HepG2 (cell line): Measurements from ENCODE around the gene PKD2L1. TPM values are rescaled to one million over a fixed set of nuclear protein-coding genes. Genes with fewer than 3 reads are reported as not detected.

Experiments used
- BCL3 ChIP-seq: sonication (generic); formaldehyde crosslinking; IDR thresholded peaks from 2 replicates; pipeline ENCODE4 v1.5.1; 2020; ENCODE audit warnings: mild to moderate bottlenecking, missing genetic modification reagents, moderate library complexity
- DNMT3B ChIP-seq: conservative IDR thresholded peaks from 2 replicates; pipeline ENCODE4 v1.6.1; 2016; ENCODE audit warnings: missing biosample characterization, control low read depth
- FOSL2 ChIP-seq: sonication (generic); formaldehyde crosslinking; IDR thresholded peaks from 2 replicates; pipeline ENCODE4 v1.4.0; 2020; ENCODE audit warnings: missing genetic modification reagents
- JUND ChIP-seq: sonication (generic); formaldehyde crosslinking; IDR thresholded peaks from 2 replicates; pipeline ENCODE4 v1.8.0; 2022; ENCODE audit warnings: mild to moderate bottlenecking, missing genetic modification reagents
- KAT7 ChIP-seq: IDR thresholded peaks from 2 replicates; pipeline ENCODE4 v1.6.1; 2018; ENCODE audit warnings: borderline replicate concordance, missing compliant biosample characterization
- MAZ ChIP-seq, 2 experiments: sonication (generic) in 1 of 2; formaldehyde crosslinking in 1 of 2; IDR thresholded peaks; 2 replicates each; pipeline versions ENCODE4 v1.5.0 to v1.6.1; 2012 to 2020; ENCODE audit warnings: low read depth in 2 of 2, mild to moderate bottlenecking in 2 of 2, borderline replicate concordance in 1 of 2, improper control_type of control experiment in 1 of 2, low read length in 1 of 2, missing genetic modification reagents in 1 of 2, moderate library complexity in 1 of 2
- NR2F1 ChIP-seq, 2 experiments: fragments of 450-650 bp in 1 of 2; formaldehyde crosslinking in 1 of 2; IDR thresholded peaks; 2 replicates each; pipeline versions ENCODE4 v1.5.0 to v1.6.1; 2016 to 2020; ENCODE audit warnings: mild to moderate bottlenecking in 1 of 2, missing compliant biosample characterization in 1 of 2, missing genetic modification reagents in 1 of 2, moderate library complexity in 1 of 2
- ONECUT2 ChIP-seq: sonication (generic); formaldehyde crosslinking; IDR thresholded peaks from 2 replicates; pipeline ENCODE4 v1.4.0; 2020; ENCODE audit warnings: missing genetic modification reagents
- PATZ1 ChIP-seq: sonication (generic); formaldehyde crosslinking; IDR thresholded peaks from 2 replicates; pipeline ENCODE4 v1.4.0; 2020; ENCODE audit warnings: missing genetic modification reagents
- SP2 ChIP-seq: sonication (generic); formaldehyde crosslinking; IDR thresholded peaks from 2 replicates; pipeline ENCODE4 v1.5.1; 2020; ENCODE audit warnings: mild to moderate bottlenecking, missing genetic modification reagents
- STAG1 ChIP-seq: sonication (generic); formaldehyde crosslinking; IDR thresholded peaks from 2 replicates; pipeline ENCODE4 v1.4.0; 2020; ENCODE audit warnings: missing genetic modification reagents
- THAP7 ChIP-seq: sonication (generic); formaldehyde crosslinking; IDR thresholded peaks from 2 replicates; pipeline ENCODE4 v1.8.1; 2023; ENCODE audit warnings: mild to moderate bottlenecking, missing genetic modification reagents
- ZKSCAN8 ChIP-seq: IDR thresholded peaks from 2 replicates; pipeline ENCODE4 v1.6.1; 2016; ENCODE audit warnings: borderline replicate concordance, missing genetic modification reagents, missing compliant biosample characterization
- ZMAT3 ChIP-seq: sonication (generic); formaldehyde crosslinking; conservative IDR thresholded peaks from 2 replicates; pipeline ENCODE4 v1.7.0; 2021; ENCODE audit warnings: missing genetic modification reagents
- ZNF136 ChIP-seq: sonication (generic); formaldehyde crosslinking; IDR thresholded peaks from 2 replicates; pipeline ENCODE4 v1.8.1; 2022; ENCODE audit warnings: low read depth, mild to moderate bottlenecking, moderate library complexity, missing genetic modification reagents
- ZNF263 ChIP-seq: sonication (generic); formaldehyde crosslinking; IDR thresholded peaks from 2 replicates; pipeline ENCODE4 v1.4.0; 2020; ENCODE audit warnings: missing genetic modification reagents
- ZNF577 ChIP-seq: sonication (generic); formaldehyde crosslinking; IDR thresholded peaks from 2 replicates; pipeline ENCODE4 v1.4.0; 2020; ENCODE audit warnings: mild to moderate bottlenecking, low read depth, missing genetic modification reagents, borderline replicate concordance
- ZNF709 ChIP-seq: sonication (generic); formaldehyde crosslinking; IDR thresholded peaks from 2 replicates; pipeline ENCODE4 v1.5.0; 2020; ENCODE audit warnings: mild to moderate bottlenecking, missing genetic modification reagents
- polyA plus RNA-seq, 8 experiments: library from polyadenylated mRNA; depleted of rRNA in 3 of 8; stranded (reverse) in 7 of 8; unstranded in 1 of 8; fragments of >200 nt; fragmentation: Illumina TruSeq in 4 of 8; extraction: Trizol in 4 of 8; gene quantifications; 2 replicates each; pipeline versions ENCODE4 v1.2.1 to v1.2.3, GENCODE V29; 2011 to 2016; ENCODE audit warnings: low read depth in 4 of 8, missing spikeins in 1 of 8, mixed read lengths in 1 of 8; ENCODE audit not compliant: insufficient read depth in 1 of 8
- total RNA-seq, 5 experiments: library from RNA; depleted of rRNA; stranded (reverse); fragments of >200 nt; fragmentation: Illumina TruSeq; extraction: Trizol; gene quantifications; 2 replicates each; pipeline ENCODE4 v1.2.3, GENCODE V29; 2016; ENCODE audit warnings: low read depth in 1 of 5
- TF ChIP-seq, protein P1 (sequence below): sonication (generic); formaldehyde crosslinking; IDR thresholded peaks from 2 replicates; pipeline ENCODE4 v1.5.0; 2020; ENCODE audit warnings: missing genetic modification reagents, mild to moderate bottlenecking, borderline replicate concordance
- TF ChIP-seq, protein P2 (sequence below): IDR thresholded peaks from 2 replicates; pipeline ENCODE4 v1.6.1; 2012; ENCODE audit warnings: low read length, improper control_type of control experiment

The PKD2L1 gene
- total and polyA plus RNA-seq, 2 of the 13 experiments (the other 11 are each of a cell fraction or from before 2014, with no cell fraction given): 0.07 to 0.15 TPM

DNA sequence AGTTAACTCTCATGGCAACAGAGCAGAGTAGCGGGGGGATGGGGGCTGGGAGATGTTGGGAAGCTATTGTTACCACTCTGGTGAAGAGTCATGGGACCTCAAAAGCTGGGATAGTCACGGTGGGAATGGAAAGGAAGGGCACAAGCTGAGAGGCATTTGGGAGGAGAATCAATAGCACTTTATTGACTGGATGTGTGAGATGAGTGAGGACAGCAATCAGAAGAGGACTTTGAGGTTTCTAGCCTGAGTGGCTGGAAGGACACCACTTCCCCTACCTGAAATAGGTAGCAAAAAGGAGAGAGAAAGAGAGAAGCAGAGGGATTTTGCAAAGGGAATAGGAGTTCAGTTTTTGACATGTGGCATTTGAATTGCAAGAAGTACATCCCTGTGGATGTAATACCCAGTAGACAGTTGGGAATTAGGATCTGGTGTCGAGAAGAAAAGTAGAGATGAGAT is 44.2 kb upstream of the PKD2L1 start (continued):
- TF ChIP-seq PATZ1 (CRISPR knock-in tag) (0 out of 2 replicates have a peak, but pooled peaks have one; percentile 17), ZNF709 (CRISPR knock-in tag) (no peak), ONECUT2 (CRISPR knock-in tag) (peak; percentile 82), ZNF577 (no peak), THAP7 (CRISPR knock-in tag) (0 out of 2 replicates have a peak, but pooled peaks have one; percentile 77), JUND (CRISPR knock-in tag) (0 out of 2 replicates have a peak, but pooled peaks have one; percentile 7), ZNF136 (no peak), KAT7 (CRISPR knock-in tag) (peak; percentile 22; the same call in 1 of the 2 replicates), ZKSCAN8 (0 out of 2 replicates have a peak, but pooled peaks have one; percentile 16), ZMAT3 (CRISPR knock-in tag) (no peak), STAG1 (no peak), NR2F1 (CRISPR knock-in tag; IDR thresholded peaks at IDR 0.05) (0 out of 4 replicates have a peak, but pooled peaks of 1 of the 2 experiments have one; percentile 11), BCL3 (CRISPR knock-in tag) (no peak), ZNF263 (CRISPR knock-in tag) (no peak; the same call in 1 of the 2 replicates), MAZ (IDR thresholded peaks at IDR 0.05; ENCODE audit: borderline replicate concordance, low read depth, low read length) (no peak), MAZ (CRISPR knock-in tag; IDR thresholded peaks at IDR 0.05; ENCODE audit: low read depth) (0 out of 2 replicates have a peak, but pooled peaks have one; percentile 9), DNMT3B (CRISPR knock-in tag) (peak; percentile 21; the same call in 1 of the 2 replicates), FOSL2 (no peak; the same call in 1 of the 2 replicates), SP2 (CRISPR knock-in tag) (0 out of 2 replicates have a peak, but pooled peaks have one; percentile 2)
- TF ChIP-seq, protein P1, sequence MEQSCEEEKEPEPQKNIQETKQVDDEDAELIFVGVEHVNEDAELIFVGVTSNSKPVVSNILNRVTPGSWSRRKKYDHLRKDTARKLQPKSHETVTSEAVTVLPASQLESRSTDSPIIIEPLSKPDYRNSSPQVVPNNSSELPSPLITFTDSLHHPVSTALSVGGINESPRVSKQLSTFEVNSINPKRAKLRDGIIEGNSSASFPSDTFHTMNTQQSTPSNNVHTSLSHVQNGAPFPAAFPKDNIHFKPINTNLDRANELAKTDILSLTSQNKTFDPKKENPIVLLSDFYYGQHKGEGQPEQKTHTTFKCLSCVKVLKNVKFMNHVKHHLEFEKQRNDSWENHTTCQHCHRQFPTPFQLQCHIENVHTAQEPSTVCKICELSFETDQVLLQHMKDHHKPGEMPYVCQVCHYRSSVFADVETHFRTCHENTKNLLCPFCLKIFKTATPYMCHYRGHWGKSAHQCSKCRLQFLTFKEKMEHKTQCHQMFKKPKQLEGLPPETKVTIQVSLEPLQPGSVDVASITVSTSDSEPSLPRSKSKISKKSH (CRISPR knock-in tag): no peak
- TF ChIP-seq, protein P2, sequence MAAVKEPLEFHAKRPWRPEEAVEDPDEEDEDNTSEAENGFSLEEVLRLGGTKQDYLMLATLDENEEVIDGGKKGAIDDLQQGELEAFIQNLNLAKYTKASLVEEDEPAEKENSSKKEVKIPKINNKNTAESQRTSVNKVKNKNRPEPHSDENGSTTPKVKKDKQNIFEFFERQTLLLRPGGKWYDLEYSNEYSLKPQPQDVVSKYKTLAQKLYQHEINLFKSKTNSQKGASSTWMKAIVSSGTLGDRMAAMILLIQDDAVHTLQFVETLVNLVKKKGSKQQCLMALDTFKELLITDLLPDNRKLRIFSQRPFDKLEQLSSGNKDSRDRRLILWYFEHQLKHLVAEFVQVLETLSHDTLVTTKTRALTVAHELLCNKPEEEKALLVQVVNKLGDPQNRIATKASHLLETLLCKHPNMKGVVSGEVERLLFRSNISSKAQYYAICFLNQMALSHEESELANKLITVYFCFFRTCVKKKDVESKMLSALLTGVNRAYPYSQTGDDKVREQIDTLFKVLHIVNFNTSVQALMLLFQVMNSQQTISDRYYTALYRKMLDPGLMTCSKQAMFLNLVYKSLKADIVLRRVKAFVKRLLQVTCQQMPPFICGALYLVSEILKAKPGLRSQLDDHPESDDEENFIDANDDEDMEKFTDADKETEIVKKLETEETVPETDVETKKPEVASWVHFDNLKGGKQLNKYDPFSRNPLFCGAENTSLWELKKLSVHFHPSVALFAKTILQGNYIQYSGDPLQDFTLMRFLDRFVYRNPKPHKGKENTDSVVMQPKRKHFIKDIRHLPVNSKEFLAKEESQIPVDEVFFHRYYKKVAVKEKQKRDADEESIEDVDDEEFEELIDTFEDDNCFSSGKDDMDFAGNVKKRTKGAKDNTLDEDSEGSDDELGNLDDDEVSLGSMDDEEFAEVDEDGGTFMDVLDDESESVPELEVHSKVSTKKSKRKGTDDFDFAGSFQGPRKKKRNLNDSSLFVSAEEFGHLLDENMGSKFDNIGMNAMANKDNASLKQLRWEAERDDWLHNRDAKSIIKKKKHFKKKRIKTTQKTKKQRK: no peak
